Pancreas (tissue), 10 donors: Measurements from ENCODE around the gene SLCO4A1. TPM values are rescaled to one million over a fixed set of nuclear protein-coding genes. Genes with fewer than 3 reads are reported as not detected.

Experiments used
- ATAC-seq, 4 donors: fragments of 200-7000 bp; cut with Tn5 transposase; one replicate each; pipeline versions ENCODE4 v1.8.0 to v1.9.1; 2020; ENCODE audit warnings: mild to moderate bottlenecking in 4 of 4, moderate library complexity in 4 of 4
- DNase-seq, 6 donors: peaks; one replicate each; pipeline ENCODE4 v3.0.0-alpha.2; 2020
- FAIRE-seq: peaks from 2 replicates; lab custom pipeline; 2012; peaks lifted over from hg19 to GRCh38; lab: Jason Lieb, UNC
- H3K27ac ChIP-seq, 4 donors: fragments of 200-600 bp; sonication (generic); 1 replicate in 3 of 4; 2 replicates in 1 of 4; pipeline versions ENCODE4 v1.5.0 to v1.8.0; 2020
- H3K27me3 ChIP-seq, 4 donors: fragments of 200-600 bp; one replicate each; pipeline ENCODE4 v1.8.0; 2021
- H3K36me3 ChIP-seq, 3 donors: fragments of 200-600 bp; sonication (generic) in 1 of 3; one replicate each; pipeline versions ENCODE4 v1.5.0 to v1.8.0; 2020 to 2021
- H3K4me1 ChIP-seq, 3 donors: fragments of 200-600 bp; one replicate each; pipeline ENCODE4 v1.8.0; 2021
- H3K4me3 ChIP-seq, 4 donors: fragments of 200-600 bp; sonication (generic) in 2 of 4; one replicate each; pipeline versions ENCODE4 v1.5.0 to v1.8.0; 2020 to 2021
- H3K9me3 ChIP-seq, 4 donors: fragments of 200-600 bp; one replicate each; pipeline ENCODE4 v1.8.0; 2021
- WGBS, 2 donors: extraction: QIAGEN DNeasy Blood & Tissue Kit; methylation state at CpG; one replicate each; pipeline ENCODE4 v1.1.7; 2013; 5-methylcytosine and 5-hydroxymethylcytosine counted together
- intact Hi-C, 3 donors: fragments of 100-400 bp; cut with DNase I; formaldehyde crosslinking; loops; one replicate each; pipeline versions ENCODE4 v1.11.1 to v1.14.2; 2022
- polyA plus RNA-seq, 2 donors: library from polyadenylated mRNA; stranded (reverse); fragments of 200-250 nt; gene quantifications; one replicate each; pipeline ENCODE4 v1.2.3, GENCODE V29; 2013
- total RNA-seq, 6 donors: library from RNA; stranded (reverse); fragmentation: NEBNext Ultra II Directional in 4 of 6; extraction: Animal tissue kit (Norgen Biotek cat#: 25700) in 4 of 6; gene quantifications; one replicate each; pipeline versions ENCODE4 v1.2.1 to v1.2.4, GENCODE V29; 2021 to 2023
- TF ChIP-seq, protein P1 (sequence below), 4 donors: fragments of 200-600 bp; sonication (generic) in 3 of 4; IDR thresholded peaks; one replicate each; pipeline versions ENCODE4 v1.5.0 to v1.8.0; 2021; ENCODE audit warnings: antibody characterized with exemption in 4 of 4
- donor health status: healthy with polysubstance abuse.
- donor health status: DM: no; HTN: no; CAD: no; lungs with moderate emphysema.
- donor health status: DM: no; HTN: no; CAD: no.
- donor health status: control.
- donor health status: control.
- donor health status: Bipolar disorder and iron deficiency.
- donor health status: DM: yes; HTN: yes; CAD: no.
- donor health status: DM: no; HTN: no; CAD: no.
- donor health status: DM: no; HTN: no; CAD: no.
- donor health status: DM: yes; HTN: yes; CAD: no.

SLCO4A1 gene
- total and polyA plus RNA-seq, 8 donors, result 1.2 to 15.9 (median 2.2) TPM

DNA sequence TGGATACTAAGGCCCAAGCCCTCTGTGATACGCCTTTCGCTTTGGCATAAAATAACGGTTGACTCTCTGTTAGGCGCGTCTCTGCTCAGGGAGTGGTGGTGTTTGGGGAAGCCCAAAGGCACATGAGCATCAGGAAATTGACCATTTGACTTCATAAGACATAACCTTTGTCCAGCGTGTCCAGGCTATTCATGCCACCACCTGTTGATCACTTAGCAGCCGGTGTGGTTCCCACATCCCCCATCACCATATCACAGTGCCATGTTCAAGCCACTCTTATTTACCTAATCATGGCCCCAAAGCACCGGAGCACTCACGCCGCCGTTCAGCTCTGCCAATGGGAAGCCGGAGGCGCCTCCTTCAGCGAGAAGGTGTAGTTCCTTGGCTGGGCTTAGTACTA, 27.9 kb downstream of the SLCO4A1 start:
- no peak overlapping the region for H3K4me3 ChIP-seq
- H3K9me3 ChIP-seq, result no peaks in the 10 kb centered on the region
- TF ChIP-seq, protein P1, sequence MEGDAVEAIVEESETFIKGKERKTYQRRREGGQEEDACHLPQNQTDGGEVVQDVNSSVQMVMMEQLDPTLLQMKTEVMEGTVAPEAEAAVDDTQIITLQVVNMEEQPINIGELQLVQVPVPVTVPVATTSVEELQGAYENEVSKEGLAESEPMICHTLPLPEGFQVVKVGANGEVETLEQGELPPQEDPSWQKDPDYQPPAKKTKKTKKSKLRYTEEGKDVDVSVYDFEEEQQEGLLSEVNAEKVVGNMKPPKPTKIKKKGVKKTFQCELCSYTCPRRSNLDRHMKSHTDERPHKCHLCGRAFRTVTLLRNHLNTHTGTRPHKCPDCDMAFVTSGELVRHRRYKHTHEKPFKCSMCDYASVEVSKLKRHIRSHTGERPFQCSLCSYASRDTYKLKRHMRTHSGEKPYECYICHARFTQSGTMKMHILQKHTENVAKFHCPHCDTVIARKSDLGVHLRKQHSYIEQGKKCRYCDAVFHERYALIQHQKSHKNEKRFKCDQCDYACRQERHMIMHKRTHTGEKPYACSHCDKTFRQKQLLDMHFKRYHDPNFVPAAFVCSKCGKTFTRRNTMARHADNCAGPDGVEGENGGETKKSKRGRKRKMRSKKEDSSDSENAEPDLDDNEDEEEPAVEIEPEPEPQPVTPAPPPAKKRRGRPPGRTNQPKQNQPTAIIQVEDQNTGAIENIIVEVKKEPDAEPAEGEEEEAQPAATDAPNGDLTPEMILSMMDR (IDR thresholded peaks at IDR 0.05), result no peak
- no peak overlapping the region for H3K27ac ChIP-seq
- peak in 1 of 6 donors; percentile 38 for DNase-seq
- no peak for FAIRE-seq
- 74 to 81% methylated on average over 14 of the region's 14 CpGs for WGBS, 2 donors
- no peaks in the 10 kb centered on the region for H3K27me3 ChIP-seq
- ATAC-seq, result no peak
- H3K36me3 ChIP-seq, result no peaks in the 10 kb centered on the region
- H3K4me1 ChIP-seq, result no peaks in the 10 kb centered on the region
- intact Hi-C loops, result loop anchor here in 2 of 3 donors (5.0 kb wide), 2 partner anchors 117 to 137 kb away; no protein-coding TSS in a partner anchor

DNA sequence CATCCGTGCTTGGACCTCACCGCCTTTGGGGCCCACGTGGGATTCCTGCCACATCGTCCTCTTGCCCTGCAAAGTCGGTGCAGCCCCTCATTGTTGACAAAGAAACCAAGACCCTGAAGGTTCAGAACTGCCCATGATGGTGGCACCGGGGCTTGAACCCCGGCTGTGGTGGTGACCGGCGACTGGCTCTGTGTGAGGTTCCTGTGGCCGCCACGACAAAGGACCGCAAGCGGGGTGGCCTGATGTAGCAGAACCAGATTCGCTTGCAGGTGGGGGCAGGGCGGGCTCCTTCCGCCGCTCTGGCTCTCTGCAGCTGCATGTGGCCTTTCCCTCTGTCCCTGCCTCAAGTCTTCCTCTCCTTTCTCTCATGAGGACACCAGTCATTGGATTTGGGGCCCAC, 28.7 kb downstream of the SLCO4A1 start:
- FAIRE-seq, result no peak
- intact Hi-C loops, result loop anchor here in 2 of 3 donors (5.0 kb wide), 2 partner anchors 116 to 136 kb away; no protein-coding TSS in a partner anchor
- Histone ChIP-seq H3K27ac (no peak overlapping the region), H3K4me3 (no peak overlapping the region), H3K36me3 (no peaks in the 10 kb centered on the region), H3K27me3 (no peaks in the 10 kb centered on the region), H3K9me3 (no peaks in the 10 kb centered on the region), H3K4me1 (no peaks in the 10 kb centered on the region)
- TF ChIP-seq, protein P1 (IDR thresholded peaks at IDR 0.05), result no peak
- DNase-seq, result peak in 1 of 6 donors; percentile 42
- ATAC-seq, result no peak
- WGBS, 2 donors, result 86 to 87% methylated on average over 17 of the region's 17 CpGs

DNA sequence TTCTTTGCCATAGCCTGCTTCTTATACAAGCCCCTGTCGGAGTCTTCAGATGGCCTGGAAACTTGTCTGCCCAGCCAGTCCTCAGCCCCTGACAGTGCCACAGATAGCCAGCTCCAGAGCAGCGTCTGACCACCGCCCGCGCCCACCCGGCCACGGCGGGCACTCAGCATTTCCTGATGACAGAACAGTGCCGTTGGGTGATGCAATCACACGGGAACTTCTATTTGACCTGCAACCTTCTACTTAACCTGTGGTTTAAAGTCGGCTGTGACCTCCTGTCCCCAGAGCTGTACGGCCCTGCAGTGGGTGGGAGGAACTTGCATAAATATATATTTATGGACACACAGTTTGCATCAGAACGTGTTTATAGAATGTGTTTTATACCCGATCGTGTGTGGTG, 29.5 kb downstream of the SLCO4A1 start:
- Histone ChIP-seq H3K9me3 (no peaks in the 10 kb centered on the region), H3K4me1 (no peaks in the 10 kb centered on the region), H3K27me3 (no peaks in the 10 kb centered on the region), H3K36me3 (no peaks in the 10 kb centered on the region), H3K27ac (no peak overlapping the region), H3K4me3 (no peak overlapping the region)
- FAIRE-seq (no peak), ATAC-seq (no peak), DNase-seq (peak in 1 of 6 donors; percentile 27)
- WGBS, 2 donors, result 74 to 82% methylated on average over 15 of the region's 15 CpGs
- intact Hi-C loops, result loop anchor here in 2 of 3 donors (5.0 kb wide), 2 partner anchors 116 to 136 kb away; no protein-coding TSS in a partner anchor
- TF ChIP-seq, protein P1 (IDR thresholded peaks at IDR 0.05), result no peak

DNA sequence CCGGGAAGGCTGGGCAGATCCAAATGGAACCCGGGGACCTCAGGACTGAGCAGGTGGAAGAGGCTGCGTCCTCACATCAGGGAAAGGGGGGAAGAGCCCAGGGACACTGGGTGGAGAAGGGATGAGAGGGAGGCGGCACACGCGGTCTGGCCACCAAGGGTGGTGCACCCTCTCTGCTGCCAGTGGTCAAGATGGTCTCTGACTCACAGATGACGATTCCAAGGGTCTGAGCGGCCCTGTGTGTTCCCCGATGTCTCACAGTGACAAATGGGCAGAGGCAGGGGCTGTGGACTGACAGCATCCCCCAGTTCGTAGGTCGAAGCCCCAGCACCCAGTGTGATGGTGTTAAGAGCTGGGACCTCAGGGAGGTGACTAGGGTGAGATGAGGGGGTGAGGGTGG, 32.1 kb downstream of the SLCO4A1 start:
- H3K9me3 ChIP-seq, result no peaks in the 10 kb centered on the region
- no peaks in the 10 kb centered on the region for H3K36me3 ChIP-seq
- no peaks in the 10 kb centered on the region for H3K27me3 ChIP-seq
- no peak overlapping the region for H3K4me3 ChIP-seq
- H3K4me1 ChIP-seq, result no peaks in the 10 kb centered on the region
- no peak for DNase-seq
- TF ChIP-seq, protein P1 (IDR thresholded peaks at IDR 0.05), result no peak
- no peak for FAIRE-seq
- 63 to 69% methylated on average over 11 of the region's 11 CpGs for WGBS, 2 donors
- ATAC-seq, result no peak
- H3K27ac ChIP-seq, result no peak overlapping the region
- intact Hi-C loops, result loop anchor here in 2 of 3 donors (5.0 kb wide), 2 partner anchors 113 to 133 kb away; no protein-coding TSS in a partner anchor

DNA sequence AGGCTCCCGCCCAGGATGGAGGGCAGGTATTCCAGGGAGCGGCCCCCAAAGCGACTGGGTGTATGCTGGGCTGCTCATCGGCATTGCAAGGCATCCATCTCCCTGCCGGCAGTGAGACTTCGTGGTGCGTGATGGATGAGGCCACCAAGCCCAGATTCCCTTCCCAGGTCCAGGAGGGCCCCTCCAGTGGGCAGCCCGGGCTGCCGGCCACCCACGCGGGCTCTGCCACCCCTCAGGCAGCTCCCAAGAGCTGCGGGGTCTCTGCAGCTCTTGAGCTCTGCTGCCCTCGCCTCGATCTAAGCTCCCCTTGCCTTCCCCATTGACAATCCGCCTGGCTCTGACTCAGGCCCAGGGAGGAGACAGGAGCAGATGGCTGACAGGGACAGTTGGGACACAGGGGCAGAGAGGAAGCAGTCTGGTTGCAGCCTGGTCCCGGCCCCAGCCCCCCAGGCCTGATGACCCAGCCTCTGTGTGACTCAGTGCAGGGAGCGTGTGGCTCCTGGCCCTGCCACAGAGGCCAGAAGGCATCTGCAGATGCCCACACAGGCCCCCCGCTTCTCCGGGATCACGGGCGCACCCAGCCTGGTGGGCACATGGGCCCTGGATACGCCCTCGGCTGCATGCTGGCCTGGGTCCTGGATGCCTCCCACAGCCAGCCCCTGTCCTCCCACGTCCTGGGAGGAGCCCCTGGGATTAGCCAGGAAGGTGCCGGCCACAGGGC, 33.0 kb downstream of the SLCO4A1 start:
- TF ChIP-seq, protein P1 (IDR thresholded peaks at IDR 0.05), result no peak
- H3K27me3 ChIP-seq, result no peaks in the 10 kb centered on the region
- no peaks in the 10 kb centered on the region for H3K4me1 ChIP-seq
- H3K4me3 ChIP-seq, result no peak overlapping the region
- no peak for FAIRE-seq
- intact Hi-C loops, result no loop called here
- H3K27ac ChIP-seq, result no peak overlapping the region
- ATAC-seq, result peak in 1 of 4 donors; percentile 20
- DNase-seq, result no peak
- no peaks in the 10 kb centered on the region for H3K36me3 ChIP-seq
- no peaks in the 10 kb centered on the region for H3K9me3 ChIP-seq
- 61 to 63% methylated on average over 24 to 25 of the region's 25 CpGs for WGBS, 2 donors
